Vagina (tissue), 2 donors: ENCODE data around the gene TIMELESS.

Experiments used
- CTCF ChIP-seq, 3 experiments: fragments of 450-650 bp in 2 of 3; fragments of 200-600 bp in 1 of 3; sonication (generic) in 1 of 3; IDR thresholded peaks; one replicate each; pipeline ENCODE4 v1.5.1; 2017 to 2019; ENCODE audit warnings: antibody characterized with exemption in 3 of 3, mild to moderate bottlenecking in 2 of 3, moderate library complexity in 2 of 3
- POLR2A ChIP-seq, 2 donors: fragments of 450-650 bp; IDR thresholded peaks; one replicate each; pipeline ENCODE4 v1.6.1; 2017; ENCODE audit warnings: antibody characterized with exemption in 2 of 2, mild to moderate bottlenecking in 2 of 2, moderate library complexity in 2 of 2

GRCh38 chr12:56377310-56377988, 71.8 kb downstream of the TIMELESS start:
- TF ChIP-seq CTCF (IDR thresholded peaks at IDR 0.05) (no peak), POLR2A (IDR thresholded peaks at IDR 0.05) (no peak)
